ENCODE measurements around the gene WDR90. TPM values are rescaled to one million over a fixed set of nuclear protein-coding genes. Genes with fewer than 3 reads are reported as not detected.

Gene WDR90
- total and polyA plus RNA-seq, 10 of the 15 experiments (the other 5 are each of a cell fraction or from before 2014, with no cell fraction given) = 2.0 to 65.0 (median 16.7) TPM

- Histone ChIP-seq H4K20me1 (ENCODE audit: control insufficient read depth, insufficient read depth) (no peaks in the 10 kb centered on the region), H3K4me3 (no peak overlapping the region), H3K4me2 (ENCODE audit: control insufficient read depth, insufficient read depth) (no peak overlapping the region), H3K9me3 (replicated peaks; ENCODE audit: control insufficient read depth, insufficient read depth, low read length) (peaks cover 3% of the 10 kb centered on the region; the same call in 1 of the 3 replicates), H3K4me1 (ENCODE audit: control insufficient read depth, insufficient read depth, low read length) (no peaks in the 10 kb centered on the region), H2AFZ (ENCODE audit: control insufficient read depth, low read depth, low read length) (no peak overlapping the region), H3K27me3 (replicated peaks in 1 of 2; ENCODE audit: control insufficient read depth in 2 of 2, insufficient read depth in 2 of 2, low read length in 1 of 2) (no peaks in the 10 kb centered on the region), H3K27ac (ENCODE audit: control insufficient read depth, insufficient read depth) (no peak overlapping the region), H3K9ac (ENCODE audit: control insufficient read depth, insufficient read depth, low read length) (no peak overlapping the region), H3K36me3 (ENCODE audit: control insufficient read depth in 2 of 2, insufficient read depth in 2 of 2, low read length in 1 of 2) (no peaks in the 10 kb centered on the region), H3K79me2 (ENCODE audit: control insufficient read depth, insufficient read depth, low read length) (no peaks in the 10 kb centered on the region)
- CTCF ChIA-PET = interaction anchor here (1.1 to 2.0 kb wide), 4 partner anchors 10 to 39 kb away, joined by 3 to 4 read pairs (median 4); no protein-coding TSS in a partner anchor
- RAD21 ChIA-PET (ENCODE audit: unreplicated experiment) = no interaction called here
- intact Hi-C loops (cut with micrococcal nuclease; ENCODE audit: unreplicated experiment) (no loop called here), in situ Hi-C loops (cut with MboI) (no loop called here)
- POLR2A ChIA-PET = interaction anchor here (1.0 kb wide), 1 partner anchor 27 kb away, joined by 4 read pairs; the partner anchor contains the start of gene METTL26
- ATAC-seq (no peak), FAIRE-seq (no peak), DNase-seq (ENCODE audit: low read depth, low spot score) (no peak)
- BruUV-seq (replicated peaks) = no TSS peak
- SMC1A ChIA-PET (ENCODE audit: uncharacterized antibody, unreplicated experiment) = no interaction called here
- no peak for TF ChIP-seq NR2C1 (IDR thresholded peaks at IDR 0.05)
- no peak for TF ChIP-seq BMI1 (IDR thresholded peaks at IDR 0.05; ENCODE audit: borderline replicate concordance)
- WGBS (ENCODE audit: insufficient coverage, insufficient replicate concordance, low lambda C conversion rate, missing lambda C conversion rate) = 94% methylated on average over 14 of the region's 14 CpGs
These were observed 39.2 kb upstream of the WDR90 start for GRCh38 chr16:609984-610383.

- Histone ChIP-seq H3K27ac (ENCODE audit: control insufficient read depth, insufficient read depth) (no peak overlapping the region), H4K20me1 (ENCODE audit: control insufficient read depth, insufficient read depth) (no peaks in the 10 kb centered on the region), H2AFZ (ENCODE audit: control insufficient read depth, low read depth, low read length) (no peak overlapping the region), H3K9ac (ENCODE audit: control insufficient read depth, insufficient read depth, low read length) (no peak overlapping the region), H3K9me3 (replicated peaks; ENCODE audit: control insufficient read depth, insufficient read depth, low read length) (peaks cover 3% of the 10 kb centered on the region; the same call in 1 of the 3 replicates), H3K36me3 (ENCODE audit: control insufficient read depth in 2 of 2, insufficient read depth in 2 of 2, low read length in 1 of 2) (no peaks in the 10 kb centered on the region), H3K4me2 (ENCODE audit: control insufficient read depth, insufficient read depth) (no peak overlapping the region), H3K27me3 (replicated peaks in 1 of 2; ENCODE audit: control insufficient read depth in 2 of 2, insufficient read depth in 2 of 2, low read length in 1 of 2) (no peaks in the 10 kb centered on the region), H3K79me2 (ENCODE audit: control insufficient read depth, insufficient read depth, low read length) (no peaks in the 10 kb centered on the region), H3K4me1 (ENCODE audit: control insufficient read depth, insufficient read depth, low read length) (no peaks in the 10 kb centered on the region), H3K4me3 (no peak overlapping the region)
- RAD21 ChIA-PET (ENCODE audit: unreplicated experiment) = no interaction called here
- POLR2A ChIA-PET = interaction anchor here (1.0 kb wide), 1 partner anchor 26 kb away, joined by 4 read pairs; the partner anchor contains the start of gene METTL26
- SMC1A ChIA-PET (ENCODE audit: uncharacterized antibody, unreplicated experiment) = no interaction called here
- DNase-seq (ENCODE audit: low read depth, low spot score) = no peak
- BruUV-seq (replicated peaks) = no TSS peak
- CTCF ChIA-PET = interaction anchor here (1.1 to 2.0 kb wide), 4 partner anchors 10 to 40 kb away, joined by 3 to 4 read pairs (median 4); no protein-coding TSS in a partner anchor
- TF ChIP-seq ZZZ3 (IDR thresholded peaks at IDR 0.05; ENCODE audit: control insufficient read depth, insufficient read length, low read depth) = no peak
- no peak for TF ChIP-seq ASH2L (IDR thresholded peaks at IDR 0.05; ENCODE audit: borderline replicate concordance, low read depth)
- peak; percentile 42 to 55 (median 43); a peak in 3 of 6 replicates for TF ChIP-seq CTCF (IDR thresholded peaks at IDR 0.05 in 2 of 3, conservative IDR thresholded peaks at IDR 0.05 in 1 of 3; ENCODE audit: control insufficient read depth in 2 of 3, extremely low read depth in 1 of 3, insufficient read depth in 1 of 3, low read depth in 3 of 3, low read length in 3 of 3)
- TF ChIP-seq RAD21 (IDR thresholded peaks at IDR 0.05; ENCODE audit: insufficient read depth, low read depth, low read length) = peak; percentile 47
- TF ChIP-seq SMC3 (IDR thresholded peaks at IDR 0.05; ENCODE audit: borderline replicate concordance, low read length) = peak; percentile 32; the same call in 1 of the 2 replicates
- TF ChIP-seq WRNIP1 (IDR thresholded peaks at IDR 0.05; ENCODE audit: borderline replicate concordance, low read depth, low read length) = no peak
- TF ChIP-seq YY1 (IDR thresholded peaks at IDR 0.05; ENCODE audit: low read depth, low read length) = peak; percentile 66; the same call in 1 of the 2 replicates
- no peak for FAIRE-seq
- intact Hi-C loops (cut with micrococcal nuclease; ENCODE audit: unreplicated experiment) = no loop called here
- in situ Hi-C loops (cut with MboI) = no loop called here
- peak; percentile 61 for ATAC-seq
- 58% methylated on average over 28 of the region's 28 CpGs for WGBS (ENCODE audit: insufficient coverage, insufficient replicate concordance, low lambda C conversion rate, missing lambda C conversion rate)
These were observed 38.4 kb upstream of the WDR90 start for GRCh38 chr16:610513-611381.
